Karpas-422 (cell line): Measurements from ENCODE around the gene TTC34. TPM values are rescaled to one million over a fixed set of nuclear protein-coding genes. Genes with fewer than 3 reads are reported as not detected.

Source experiments
- DNase-seq: peaks from one replicate; pipeline ENCODE4 v3.0.0-alpha.2; 2015
- H2AFZ ChIP-seq: fragments of 200-600 bp; sonication (generic); 2 replicates; pipeline ENCODE4 v1.6.1; 2014; ENCODE audit warnings: antibody characterized with exemption, low read length, mixed read lengths
- H3K27ac ChIP-seq: fragments of 200-600 bp; sonication (generic); 2 replicates; pipeline ENCODE4 v1.5.1; 2014; ENCODE audit warnings: mild to moderate bottlenecking, low read length, moderate library complexity
- H3K27me3 ChIP-seq: fragments of 200-600 bp; sonication (generic); 2 replicates; pipeline ENCODE4 v1.6.1; 2014; ENCODE audit warnings: low read length, mixed read lengths
- H3K36me3 ChIP-seq: fragments of 200-600 bp; sonication (generic); 2 replicates; pipeline ENCODE4 v1.6.1; 2014; ENCODE audit warnings: low read length, mixed read lengths; ENCODE audit not compliant: insufficient read depth
- H3K4me1 ChIP-seq: fragments of 200-600 bp; sonication (generic); 2 replicates; pipeline ENCODE4 v1.6.1; 2014; ENCODE audit warnings: mild to moderate bottlenecking, low read length, mixed read lengths
- H3K4me2 ChIP-seq: fragments of 200-600 bp; sonication (generic); 2 replicates; pipeline ENCODE4 v1.6.1; 2014; ENCODE audit warnings: low read length, low read depth, mild to moderate bottlenecking; ENCODE audit not compliant: poor library complexity, severe bottlenecking
- H3K4me3 ChIP-seq: fragments of 200-600 bp; sonication (generic); 2 replicates; pipeline ENCODE4 v1.5.1; 2014; ENCODE audit warnings: mild to moderate bottlenecking, antibody characterized with exemption, low read length, mixed read lengths
- H3K79me2 ChIP-seq: fragments of 200-600 bp; sonication (generic); 2 replicates; pipeline ENCODE4 v1.6.1; 2014; ENCODE audit warnings: mild to moderate bottlenecking, low read length, mixed read lengths
- H3K9ac ChIP-seq: fragments of 200-600 bp; sonication (generic); 2 replicates; pipeline ENCODE4 v1.6.0; 2014; ENCODE audit warnings: low read length
- H3K9me2 ChIP-seq: fragments of 200-600 bp; sonication (generic), shearing (Covaris generic); replicated peaks from 2 replicates; pipeline ENCODE4 v1.6.0; 2014; ENCODE audit warnings: mild to moderate bottlenecking, low read length, moderate library complexity; ENCODE audit not compliant: insufficient read depth
- H3K9me3 ChIP-seq: fragments of 300-700, 200-600 bp; sonication (generic); 2 replicates; pipeline ENCODE4 v1.6.1; 2014; ENCODE audit warnings: low read length, mixed read lengths
- H4K20me1 ChIP-seq: fragments of 200-600 bp; sonication (generic); 2 replicates; pipeline ENCODE4 v1.6.1; 2014; ENCODE audit warnings: mild to moderate bottlenecking, antibody characterized with exemption, low read length, low read depth; ENCODE audit not compliant: insufficient read depth
- total RNA-seq: library from RNA; depleted of rRNA; stranded (reverse); fragments of >200 nt; shearing (Covaris generic); gene quantifications from 2 replicates; pipeline ENCODE4 v1.2.3, GENCODE V29; 2014; ENCODE audit warnings: low replicate concordance

TTC34 gene
- total RNA-seq, 1 experiment from 2014 or later, result 1.0 TPM

DNA sequence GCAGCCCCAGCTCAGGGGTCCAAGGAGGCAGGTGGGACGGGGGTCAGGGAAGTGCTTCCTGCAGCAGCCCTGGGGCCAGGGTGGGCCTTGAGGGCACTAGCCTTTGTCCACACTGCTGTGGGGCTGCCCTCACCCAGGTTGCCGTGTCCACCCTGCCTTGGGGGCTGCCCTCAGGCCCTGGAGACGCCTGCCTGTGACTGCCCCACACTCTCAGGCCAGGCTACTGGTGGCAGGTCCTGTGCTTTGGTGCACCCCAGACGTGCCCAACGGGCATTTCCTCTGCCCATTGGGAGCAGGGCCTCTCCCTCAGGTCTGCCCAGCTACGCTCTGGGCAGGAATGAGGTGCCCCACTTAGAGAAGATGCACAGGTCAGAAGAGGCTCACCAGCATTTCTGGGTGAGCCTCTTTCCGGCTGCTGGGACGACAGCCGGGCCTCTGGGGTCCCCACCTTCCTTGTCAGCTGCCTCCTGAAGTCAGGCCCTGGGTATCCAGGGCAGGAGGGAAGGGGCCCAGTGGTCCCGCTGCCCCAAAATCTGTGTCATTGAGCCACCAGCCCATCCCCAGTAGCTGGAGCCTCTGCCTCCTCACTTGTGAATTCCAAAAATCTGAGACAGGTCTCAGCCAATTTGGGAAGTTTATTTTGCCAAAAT lies 166.0 kb downstream of the TTC34 start:
- Histone ChIP-seq H3K36me3 (no peaks in the 10 kb centered on the region), H3K4me2 (no peak overlapping the region), H3K9me3 (no peaks in the 10 kb centered on the region), H4K20me1 (no peaks in the 10 kb centered on the region), H3K79me2 (no peaks in the 10 kb centered on the region), H3K9me2 (no peaks in the 10 kb centered on the region), H3K4me1 (no peaks in the 10 kb centered on the region), H3K4me3 (no peak overlapping the region), H3K27ac (no peak overlapping the region), H3K27me3 (peaks cover 5% of the 10 kb centered on the region; the same call in 1 of the 2 replicates), H3K9ac (no peak overlapping the region), H2AFZ (no peak overlapping the region)
- DNase-seq, result no peak

DNA sequence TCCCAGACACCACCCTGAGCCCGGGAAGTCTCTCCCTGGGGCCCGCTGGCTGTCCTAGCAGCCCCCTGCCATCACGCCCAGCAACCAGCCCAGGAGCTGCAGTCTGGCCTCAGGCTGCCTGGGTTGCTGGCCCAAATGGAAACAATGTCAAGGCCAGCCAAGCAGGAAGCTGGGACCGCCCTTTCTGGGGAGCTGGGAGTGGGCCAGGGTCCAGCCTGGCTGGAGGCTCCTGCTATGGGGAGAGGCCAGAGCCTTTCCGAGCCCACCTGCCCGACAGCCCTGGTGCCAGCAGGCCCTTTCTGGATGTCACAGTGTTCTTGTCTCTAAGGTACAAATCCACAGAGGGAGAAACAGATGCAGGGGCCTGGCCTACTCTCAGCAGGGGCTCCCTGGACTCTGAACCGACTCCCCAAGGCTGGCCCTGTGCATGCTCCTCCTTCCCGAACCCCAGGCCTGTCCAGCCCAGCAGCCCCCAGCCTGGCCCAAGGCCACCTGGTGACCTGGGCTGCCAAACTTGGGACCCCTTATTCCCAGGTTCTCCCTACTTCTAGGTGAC lies 167.5 kb downstream of the TTC34 start:
- no peak overlapping the region for H3K27ac ChIP-seq
- H2AFZ ChIP-seq, result no peak overlapping the region
- H3K4me3 ChIP-seq, result no peak overlapping the region
- no peaks in the 10 kb centered on the region for H3K79me2 ChIP-seq
- no peak overlapping the region for H3K4me2 ChIP-seq
- H4K20me1 ChIP-seq, result no peaks in the 10 kb centered on the region
- H3K27me3 ChIP-seq, result peaks cover 5% of the 10 kb centered on the region; the same call in 1 of the 2 replicates
- H3K36me3 ChIP-seq, result no peaks in the 10 kb centered on the region
- no peaks in the 10 kb centered on the region for H3K9me2 ChIP-seq
- no peak overlapping the region for H3K9ac ChIP-seq
- no peak for DNase-seq
- no peaks in the 10 kb centered on the region for H3K9me3 ChIP-seq
- H3K4me1 ChIP-seq, result no peaks in the 10 kb centered on the region

DNA sequence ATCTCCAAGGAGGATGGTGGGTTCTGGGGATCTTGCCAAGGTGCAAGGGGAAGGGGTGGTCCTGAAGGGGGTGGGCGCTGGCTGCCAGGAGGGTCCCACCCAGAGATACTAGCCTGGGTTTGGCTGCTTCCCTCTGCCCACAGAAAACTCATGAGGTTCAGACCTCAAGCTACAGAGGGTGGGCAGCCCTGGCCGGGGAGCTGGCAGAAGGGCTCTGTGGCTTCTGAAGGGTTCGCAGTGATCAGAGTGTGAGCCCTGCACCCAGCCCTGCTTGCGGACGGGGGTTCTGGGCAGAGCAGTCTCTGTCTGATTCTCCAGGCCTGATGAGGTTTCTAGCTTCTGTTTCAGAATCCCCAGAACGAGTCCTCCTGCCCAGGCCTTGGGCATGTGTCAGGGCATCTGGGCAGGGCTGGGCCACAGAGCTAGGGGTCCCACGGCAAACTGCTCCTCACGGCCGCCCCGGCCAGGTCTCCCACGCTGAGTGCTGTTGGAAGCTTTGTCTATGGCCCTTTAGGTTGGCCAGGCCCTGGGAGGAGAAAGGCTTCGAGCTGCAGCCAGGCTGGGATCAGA lies 168.0 kb downstream of the TTC34 start:
- Histone ChIP-seq H4K20me1 (no peaks in the 10 kb centered on the region), H3K36me3 (no peaks in the 10 kb centered on the region), H3K4me2 (no peak overlapping the region), H3K9me2 (no peaks in the 10 kb centered on the region), H3K27ac (no peak overlapping the region), H3K4me3 (no peak overlapping the region), H2AFZ (no peak overlapping the region), H3K27me3 (peaks cover 5% of the 10 kb centered on the region; the same call in 1 of the 2 replicates), H3K4me1 (no peaks in the 10 kb centered on the region), H3K79me2 (no peaks in the 10 kb centered on the region), H3K9me3 (no peaks in the 10 kb centered on the region), H3K9ac (no peak overlapping the region)
- DNase-seq, result no peak

GRCh38 chr1:2632561-2633361 lies 168.7 kb downstream of the TTC34 start, which contains the start of gene MMEL1:
MMEL1 (minus strand) TSS chr1:2633016; CDS start chr1:2629484, 3,532 bp downstream.
- no peaks in the 10 kb centered on the region for H3K9me2 ChIP-seq
- peaks cover 5% of the 10 kb centered on the region; the same call in 1 of the 2 replicates for H3K27me3 ChIP-seq
- H3K79me2 ChIP-seq, result no peaks in the 10 kb centered on the region
- no peak within 1 kb of the TSS for H3K4me2 ChIP-seq
- no peaks in the 10 kb centered on the region for H3K9me3 ChIP-seq
- no peaks in the 10 kb centered on the region for H4K20me1 ChIP-seq
- H2AFZ ChIP-seq, result no peak within 1 kb of the TSS
- no peak within 1 kb of the TSS for H3K27ac ChIP-seq
- no peaks in the 10 kb centered on the region for H3K36me3 ChIP-seq
- H3K9ac ChIP-seq, result no peak within 1 kb of the TSS
- H3K4me1 ChIP-seq, result no peaks in the 10 kb centered on the region
- DNase-seq, result no peak
- H3K4me3 ChIP-seq, result no peak within 1 kb of the TSS

DNA sequence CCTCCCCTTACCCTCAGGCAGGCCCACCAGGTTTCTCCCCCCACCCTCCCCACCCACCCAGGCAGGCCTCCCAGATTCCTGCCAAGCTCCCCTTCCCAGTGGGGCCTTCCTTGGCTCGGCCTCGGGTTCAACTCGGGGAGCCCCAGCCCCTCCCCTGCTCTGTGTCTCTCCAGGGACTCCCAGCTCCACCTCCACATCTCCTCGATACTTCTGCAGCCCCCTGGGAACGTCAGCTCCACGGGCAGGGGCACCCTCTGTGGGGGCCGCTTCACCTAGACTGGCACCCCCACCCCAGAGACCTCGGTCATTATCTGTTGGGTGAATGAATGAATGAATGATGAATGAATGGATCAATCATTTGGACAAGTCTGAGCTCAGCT lies 169.5 kb downstream of the TTC34 start:
- Histone ChIP-seq H3K36me3 (no peaks in the 10 kb centered on the region), H3K9me2 (no peaks in the 10 kb centered on the region), H4K20me1 (no peaks in the 10 kb centered on the region), H3K27ac (no peak overlapping the region), H3K4me3 (no peak overlapping the region), H3K9me3 (no peaks in the 10 kb centered on the region), H3K4me2 (no peak overlapping the region), H3K9ac (no peak overlapping the region), H3K27me3 (peaks cover 3% of the 10 kb centered on the region; the same call in 1 of the 2 replicates), H3K4me1 (no peaks in the 10 kb centered on the region), H3K79me2 (no peaks in the 10 kb centered on the region), H2AFZ (no peak overlapping the region)
- DNase-seq, result no peak

- no peaks in the 10 kb centered on the region for H4K20me1 ChIP-seq
- no peaks in the 10 kb centered on the region for H3K9me3 ChIP-seq
- H3K79me2 ChIP-seq, result no peaks in the 10 kb centered on the region
- no peaks in the 10 kb centered on the region; the same call in 1 of the 2 replicates for H3K27me3 ChIP-seq
- no peaks in the 10 kb centered on the region for H3K4me1 ChIP-seq
- no peaks in the 10 kb centered on the region for H3K36me3 ChIP-seq
- no peak overlapping the region for H3K27ac ChIP-seq
- no peak overlapping the region for H2AFZ ChIP-seq
- DNase-seq, result no peak
- no peak overlapping the region for H3K4me2 ChIP-seq
- H3K4me3 ChIP-seq, result no peak overlapping the region
- no peaks in the 10 kb centered on the region for H3K9me2 ChIP-seq
- H3K9ac ChIP-seq, result no peak overlapping the region
Observed at GRCh38 chr1:2631136-2632050, 170.1 kb downstream of the TTC34 start.

- no peaks in the 10 kb centered on the region for H4K20me1 ChIP-seq
- no peaks in the 10 kb centered on the region for H3K27me3 ChIP-seq
- no peak overlapping the region for H3K4me3 ChIP-seq
- no peak overlapping the region for H3K4me2 ChIP-seq
- H3K27ac ChIP-seq, result no peak overlapping the region
- H2AFZ ChIP-seq, result no peak overlapping the region
- no peak for DNase-seq
- no peaks in the 10 kb centered on the region for H3K36me3 ChIP-seq
- H3K79me2 ChIP-seq, result no peaks in the 10 kb centered on the region
- no peak overlapping the region for H3K9ac ChIP-seq
- no peaks in the 10 kb centered on the region for H3K9me3 ChIP-seq
- H3K4me1 ChIP-seq, result no peaks in the 10 kb centered on the region
- H3K9me2 ChIP-seq, result no peaks in the 10 kb centered on the region
Observed at GRCh38 chr1:2630498-2631135, 170.9 kb downstream of the TTC34 start.
